ENCODE data around the gene RANBP2. TPM values are rescaled to one million over a fixed set of nuclear protein-coding genes. Genes with fewer than 3 reads are reported as not detected.

RANBP2 gene
- total and polyA plus RNA-seq, 10 of the 15 experiments (the other 5 are each of a cell fraction or from before 2014, with no cell fraction given): 9.0 to 81.7 (median 28.3) TPM

GRCh38 chr2:108825254-108825653 lies 106.0 kb downstream of the RANBP2 start:
- no peaks in the 10 kb centered on the region; a peak in 1 of 4 replicates for H3K36me3 ChIP-seq (ENCODE audit: control insufficient read depth in 2 of 2, insufficient read depth in 2 of 2, low read length in 1 of 2)
- H2AFZ ChIP-seq (ENCODE audit: control insufficient read depth, low read depth, low read length): no peak overlapping the region
- no TSS peak for BruUV-seq (replicated peaks)
- ChIA-PET SMC1A (ENCODE audit: uncharacterized antibody, unreplicated experiment) (no interaction called here), RAD21 (ENCODE audit: unreplicated experiment) (no interaction called here), CTCF (no interaction called here), POLR2A (interaction anchor here (0.6 kb wide), 1 partner anchor 328 kb away, joined by 4 read pairs; no protein-coding TSS in a partner anchor)
- H3K27ac ChIP-seq (ENCODE audit: control insufficient read depth, insufficient read depth): no peak overlapping the region
- no peak overlapping the region for H3K9ac ChIP-seq (ENCODE audit: control insufficient read depth, insufficient read depth, low read length)
- in situ Hi-C loops (cut with MboI): no loop called here
- FAIRE-seq (no peak), ATAC-seq (no peak), DNase-seq (ENCODE audit: low read depth, low spot score) (no peak)
- H3K27me3 ChIP-seq (replicated peaks in 1 of 2; ENCODE audit: control insufficient read depth in 2 of 2, insufficient read depth in 2 of 2, low read length in 1 of 2): no peaks in the 10 kb centered on the region
- 87% methylated on average over 4 of the region's 4 CpGs for WGBS (ENCODE audit: insufficient coverage, insufficient replicate concordance, low lambda C conversion rate, missing lambda C conversion rate)
- no peaks in the 10 kb centered on the region for H3K9me3 ChIP-seq (replicated peaks; ENCODE audit: control insufficient read depth, insufficient read depth, low read length)
- no peak overlapping the region for H3K4me2 ChIP-seq (ENCODE audit: control insufficient read depth, insufficient read depth)
- intact Hi-C loops (cut with micrococcal nuclease; ENCODE audit: unreplicated experiment): no loop called here
- H3K4me1 ChIP-seq (ENCODE audit: control insufficient read depth, insufficient read depth, low read length): no peaks in the 10 kb centered on the region
- TF ChIP-seq SMC3 (IDR thresholded peaks at IDR 0.05; ENCODE audit: borderline replicate concordance, low read length): no peak
- H4K20me1 ChIP-seq (ENCODE audit: control insufficient read depth, insufficient read depth): no peaks in the 10 kb centered on the region
- H3K4me3 ChIP-seq: no peak overlapping the region
- H3K79me2 ChIP-seq (ENCODE audit: control insufficient read depth, insufficient read depth, low read length): no peaks in the 10 kb centered on the region

- Histone ChIP-seq H3K27me3 (replicated peaks in 1 of 2; ENCODE audit: control insufficient read depth in 2 of 2, insufficient read depth in 2 of 2, low read length in 1 of 2) (no peaks in the 10 kb centered on the region), H3K4me1 (ENCODE audit: control insufficient read depth, insufficient read depth, low read length) (no peaks in the 10 kb centered on the region), H3K4me3 (no peak overlapping the region), H3K79me2 (ENCODE audit: control insufficient read depth, insufficient read depth, low read length) (no peaks in the 10 kb centered on the region), H3K4me2 (ENCODE audit: control insufficient read depth, insufficient read depth) (no peak overlapping the region), H3K27ac (ENCODE audit: control insufficient read depth, insufficient read depth) (no peak overlapping the region), H2AFZ (ENCODE audit: control insufficient read depth, low read depth, low read length) (no peak overlapping the region), H3K36me3 (ENCODE audit: control insufficient read depth in 2 of 2, insufficient read depth in 2 of 2, low read length in 1 of 2) (no peaks in the 10 kb centered on the region; a peak in 1 of 4 replicates), H4K20me1 (ENCODE audit: control insufficient read depth, insufficient read depth) (no peaks in the 10 kb centered on the region), H3K9me3 (replicated peaks; ENCODE audit: control insufficient read depth, insufficient read depth, low read length) (no peaks in the 10 kb centered on the region), H3K9ac (ENCODE audit: control insufficient read depth, insufficient read depth, low read length) (no peak overlapping the region)
- ATAC-seq: no peak
- RAD21 ChIA-PET (ENCODE audit: unreplicated experiment): no interaction called here
- FAIRE-seq: no peak
- intact Hi-C loops (cut with micrococcal nuclease; ENCODE audit: unreplicated experiment) (no loop called here), in situ Hi-C loops (cut with MboI) (no loop called here)
- no peak for TF ChIP-seq BHLHE40 (IDR thresholded peaks at IDR 0.05; ENCODE audit: borderline replicate concordance in 1 of 2, low read depth in 2 of 2, low read length in 1 of 2)
- no peak for TF ChIP-seq FOXM1 (IDR thresholded peaks at IDR 0.05; ENCODE audit: low read depth, low read length)
- no peak for TF ChIP-seq POLR2A (IDR thresholded peaks at IDR 0.05; ENCODE audit: low read depth, low read length)
- TF ChIP-seq USF1 (IDR thresholded peaks at IDR 0.05; ENCODE audit: borderline replicate concordance, extremely low read length, insufficient read depth, low read depth, low read length): no peak
- no peak for TF ChIP-seq CREM (IDR thresholded peaks at IDR 0.05; ENCODE audit: low read depth)
- TF ChIP-seq STAT1 (conservative IDR thresholded peaks at IDR 0.05): no peak
- TF ChIP-seq ZNF217 (IDR thresholded peaks at IDR 0.05): no peak
- TF ChIP-seq PAX5 (IDR thresholded peaks at IDR 0.05; ENCODE audit: borderline replicate concordance, low read depth, low read length): no peak
- no peak for TF ChIP-seq MYB (IDR thresholded peaks at IDR 0.05; ENCODE audit: borderline replicate concordance, low read depth, low read length)
- no peak for TF ChIP-seq ZNF687 (IDR thresholded peaks at IDR 0.05)
- SMC1A ChIA-PET (ENCODE audit: uncharacterized antibody, unreplicated experiment): no interaction called here
- no peak for DNase-seq (ENCODE audit: low read depth, low spot score)
- no TSS peak for BruUV-seq (replicated peaks)
- POLR2A ChIA-PET: no interaction called here
- 80% methylated on average over 3 of the region's 3 CpGs for WGBS (ENCODE audit: insufficient coverage, insufficient replicate concordance, low lambda C conversion rate, missing lambda C conversion rate)
- CTCF ChIA-PET: no interaction called here
Observed at GRCh38 chr2:108825736-108826135, 106.5 kb downstream of the RANBP2 start.

Measured in GM12878 (cell line).